H9 (cell line): ENCODE measurements around the gene RMDN2. TPM values are rescaled to one million over a fixed set of nuclear protein-coding genes. Genes with fewer than 3 reads are reported as not detected.

Experiments used
- DNase-seq: peaks from one replicate; pipeline ENCODE4 v3.0.0-alpha.2; 2017
- H2AFZ ChIP-seq: one replicate; pipeline ENCODE4 v1.6.1; 2013; ENCODE audit warnings: mild to moderate bottlenecking, low read length, control low read depth, moderate library complexity
- H2AK5ac ChIP-seq: 2 replicates; pipeline ENCODE4 v1.6.1; 2013; ENCODE audit warnings: low read length, control low read depth, mixed read lengths; ENCODE audit not compliant: insufficient read length
- H2BK120ac ChIP-seq: one replicate; pipeline ENCODE4 v1.6.1; 2013; ENCODE audit warnings: low read depth, mild to moderate bottlenecking, low read length, control low read depth, inconsistent platforms; ENCODE audit not compliant: poor library complexity, severe bottlenecking
- H2BK12ac ChIP-seq: 2 replicates; pipeline ENCODE4 v1.6.1; 2013; ENCODE audit warnings: low read length, control low read depth, mixed read lengths, low read depth; ENCODE audit not compliant: insufficient read length
- H2BK15ac ChIP-seq: 2 replicates; pipeline ENCODE4 v1.6.1; 2013; ENCODE audit warnings: low read depth, low read length, control low read depth
- H2BK20ac ChIP-seq: one replicate; pipeline ENCODE4 v1.6.1; 2013; ENCODE audit warnings: low read depth, mild to moderate bottlenecking, low read length, control low read depth, inconsistent platforms; ENCODE audit not compliant: poor library complexity, severe bottlenecking
- H2BK5ac ChIP-seq: 2 replicates; pipeline ENCODE4 v1.6.1; 2013; ENCODE audit warnings: low read length, control low read depth, mixed read lengths; ENCODE audit not compliant: insufficient read length
- H3K14ac ChIP-seq: 2 replicates; pipeline ENCODE4 v1.6.1; 2013; ENCODE audit warnings: low read length, control low read depth; ENCODE audit not compliant: insufficient read depth
- H3K18ac ChIP-seq: 2 replicates; pipeline ENCODE4 v1.6.1; 2013; ENCODE audit warnings: low read depth, mild to moderate bottlenecking, mixed read lengths, low read length, control low read depth; ENCODE audit not compliant: insufficient read length
- H3K23ac ChIP-seq: 2 replicates; pipeline ENCODE4 v1.6.1; 2013; ENCODE audit warnings: low read length, control low read depth, mixed read lengths, low read depth; ENCODE audit not compliant: insufficient read length
- H3K23me2 ChIP-seq: 2 replicates; pipeline ENCODE4 v1.6.1; 2013; ENCODE audit warnings: low read depth, mild to moderate bottlenecking, mixed read lengths, low read length, control low read depth; ENCODE audit not compliant: insufficient read length, poor library complexity, severe bottlenecking
- H3K27ac ChIP-seq: 2 replicates; pipeline ENCODE4 v1.5.1; 2013; ENCODE audit warnings: low read length, control low read depth, mixed read lengths, low read depth; ENCODE audit not compliant: insufficient read length
- H3K27me3 ChIP-seq: 2 replicates; pipeline ENCODE4 v1.6.1; 2013; ENCODE audit warnings: low read length, control low read depth, inconsistent platforms; ENCODE audit not compliant: insufficient read depth
- H3K4ac ChIP-seq: 2 replicates; pipeline ENCODE4 v1.6.1; 2013; ENCODE audit warnings: low read depth, mild to moderate bottlenecking, control low read depth, inconsistent platforms, low read length, moderate library complexity
- H3K4me1 ChIP-seq: 2 replicates; pipeline ENCODE4 v1.6.1; 2013; ENCODE audit warnings: low read length, control low read depth, inconsistent platforms; ENCODE audit not compliant: insufficient read depth
- H3K4me2 ChIP-seq: 2 replicates; pipeline ENCODE4 v1.6.1; 2013; ENCODE audit warnings: low read length, control low read depth, mixed read lengths; ENCODE audit not compliant: insufficient read length, insufficient read depth
- H3K56ac ChIP-seq: 2 replicates; pipeline ENCODE4 v1.6.1; 2013; ENCODE audit warnings: low read depth, mild to moderate bottlenecking, mixed read lengths, low read length, control low read depth; ENCODE audit not compliant: insufficient read length
- H3K79me1 ChIP-seq: 2 replicates; pipeline ENCODE4 v1.6.1; 2013; ENCODE audit warnings: low read depth, mild to moderate bottlenecking, moderate library complexity, low read length, control low read depth, inconsistent platforms; ENCODE audit not compliant: insufficient read depth, poor library complexity, severe bottlenecking
- H3K79me2 ChIP-seq: 2 replicates; pipeline ENCODE4 v1.6.1; 2013; ENCODE audit warnings: low read length, control low read depth, inconsistent platforms; ENCODE audit not compliant: insufficient read depth
- H3K9ac ChIP-seq: 2 replicates; pipeline ENCODE4 v1.6.1; 2013; ENCODE audit warnings: low read length, control low read depth, mixed read lengths; ENCODE audit not compliant: insufficient read length; ENCODE audit errors: extremely low read depth
- H3K9me3 ChIP-seq: one replicate; pipeline ENCODE4 v1.6.1; 2013; ENCODE audit warnings: low read depth, low read length, inconsistent platforms; ENCODE audit not compliant: control insufficient read depth
- H3T11ph ChIP-seq: one replicate; pipeline ENCODE4 v1.6.1; 2013; ENCODE audit warnings: mild to moderate bottlenecking, low read length, control low read depth, inconsistent platforms
- H4K20me1 ChIP-seq: one replicate; pipeline ENCODE4 v1.6.1; 2013; ENCODE audit not compliant: control insufficient read depth, insufficient read length, insufficient read depth
- H4K5ac ChIP-seq: 2 replicates; pipeline ENCODE4 v1.6.1; 2013; ENCODE audit warnings: low read depth, mild to moderate bottlenecking, mixed read lengths, low read length, control low read depth; ENCODE audit not compliant: insufficient read length
- H4K8ac ChIP-seq: replicated peaks from 2 replicates; pipeline ENCODE4 v1.6.1; 2013; ENCODE audit warnings: low read length, control low read depth, mixed read lengths, low read depth; ENCODE audit not compliant: insufficient read length
- H4K91ac ChIP-seq: 2 replicates; pipeline ENCODE4 v1.6.1; 2013; ENCODE audit warnings: low read depth, mild to moderate bottlenecking, moderate library complexity, mixed read lengths, low read length, control low read depth; ENCODE audit not compliant: insufficient read length
- H3K27ac Mint-ChIP-seq, 3 experiments: 2 replicates in 2 of 3; 3 replicates in 1 of 3; pipeline ENCODE4 v1.8.0; 2020 to 2021; ENCODE audit warnings: mixed read lengths in 3 of 3, mild to moderate bottlenecking in 1 of 3, moderate library complexity in 1 of 3
- H3K27me3 Mint-ChIP-seq: 2 replicates; pipeline ENCODE4 v1.8.0; 2021; ENCODE audit warnings: low read depth, mild to moderate bottlenecking, moderate library complexity, mixed read lengths
- H3K36me3 Mint-ChIP-seq, 3 experiments: 2 replicates in 2 of 3; 3 replicates in 1 of 3; pipeline ENCODE4 v1.8.0; 2020 to 2021; ENCODE audit warnings: low read depth in 3 of 3, mixed read lengths in 3 of 3; ENCODE audit not compliant: insufficient read depth in 1 of 3
- H3K4me1 Mint-ChIP-seq, 2 experiments: 2 replicates each; pipeline ENCODE4 v1.8.0; 2020; ENCODE audit warnings: mixed read lengths in 2 of 2
- H3K4me3 Mint-ChIP-seq, 2 experiments: 2 replicates in 1 of 2; 3 replicates in 1 of 2; pipeline ENCODE4 v1.8.0; 2020 to 2021; ENCODE audit warnings: mild to moderate bottlenecking in 2 of 2, mixed read lengths in 2 of 2, moderate library complexity in 1 of 2
- H3K9me3 Mint-ChIP-seq, 2 experiments: 2 replicates in 1 of 2; 3 replicates in 1 of 2; pipeline ENCODE4 v1.8.0; 2020; ENCODE audit warnings: mild to moderate bottlenecking in 2 of 2, mixed read lengths in 2 of 2, moderate library complexity in 1 of 2
- CTCF ChIP-seq: fragments of 200-600 bp; sonication (generic); conservative IDR thresholded peaks from 3 replicates; pipeline ENCODE4 v1.8.0; 2021; ENCODE audit warnings: antibody characterized with exemption, mild to moderate bottlenecking
- WGBS: extraction: QIAGEN DNeasy Blood & Tissue Kit; methylation state at CpG from one replicate; pipeline ENCODE4 v1.1.7; 2013; ENCODE audit warnings: missing lambda C conversion rate, low lambda C conversion rate, mixed read lengths; ENCODE audit not compliant: insufficient read length; ENCODE audit errors: extremely low coverage; 5-methylcytosine and 5-hydroxymethylcytosine counted together
- total RNA-seq: library from RNA; stranded (reverse); gene quantifications from 2 replicates; pipeline ENCODE4 v1.2.1, GENCODE V29; 2021

RMDN2 gene
- total RNA-seq, 1 experiment from 2014 or later, result 2.8 TPM

- no peaks in the 10 kb centered on the region for H3K79me1 ChIP-seq
- H3K9ac ChIP-seq, result no peak overlapping the region
- no peaks in the 10 kb centered on the region for H3K23me2 ChIP-seq
- H3K4ac ChIP-seq, result no peak overlapping the region
- no peak for TF ChIP-seq CTCF
- H4K20me1 ChIP-seq, result no peaks in the 10 kb centered on the region
- H4K91ac ChIP-seq, result no peak overlapping the region
- no CpG with 5 or more reads among the region's 5 CpGs for WGBS
- no peak overlapping the region for H3K27ac ChIP-seq
- no peaks in the 10 kb centered on the region; the same call in 1 of the 2 replicates for H3K27me3 ChIP-seq
- Mint-ChIP-seq H3K4me3 (no peak overlapping the region), H3K4me1 (peaks cover 4 to 17% of the 10 kb centered on the region in 2 experiments), H3K27me3 (peaks cover 12% of the 10 kb centered on the region; the same call in 1 of the 2 replicates), H3K9me3 (peaks cover 0 to 2% of the 10 kb centered on the region in 2 experiments; a peak in 1 of 5 replicates), H3K36me3 (no peaks in the 10 kb centered on the region), H3K27ac (no peak overlapping the region)
- no peak overlapping the region for H2BK120ac ChIP-seq
- H2AFZ ChIP-seq, result no peak overlapping the region
- no peak overlapping the region for H3K56ac ChIP-seq
- H3K4me2 ChIP-seq, result no peak overlapping the region
- H2BK5ac ChIP-seq, result no peak overlapping the region
- no peaks in the 10 kb centered on the region for H3K9me3 ChIP-seq
- H3K79me2 ChIP-seq, result no peaks in the 10 kb centered on the region
- H3K14ac ChIP-seq, result no peak overlapping the region
- no peak overlapping the region for H2AK5ac ChIP-seq
- no peak overlapping the region for H3K23ac ChIP-seq
- no peak overlapping the region for H3K18ac ChIP-seq
- no peak overlapping the region for H2BK20ac ChIP-seq
- no peak overlapping the region for H2BK15ac ChIP-seq
- H4K5ac ChIP-seq, result no peak overlapping the region
- H3T11ph ChIP-seq, result no peak overlapping the region
- H3K4me1 ChIP-seq, result no peaks in the 10 kb centered on the region
- no peak overlapping the region for H4K8ac ChIP-seq
- no peak for DNase-seq
- no peak overlapping the region for H2BK12ac ChIP-seq
Measured at GRCh38 chr2:37921781-37922180, 3.3 kb upstream of the RMDN2 start.
